HCT116 (cell line): Measurements from ENCODE around the gene CCDC73.

Experiments used
- POLR2A ChIP-seq: IDR thresholded peaks from 2 replicates; pipeline ENCODE4 v1.7.0; 2011; ENCODE audit warnings: borderline replicate concordance; ENCODE audit not compliant: insufficient read depth, insufficient read length; ENCODE audit errors: extremely low read depth
- SRF ChIP-seq: IDR thresholded peaks from 2 replicates; pipeline ENCODE4 v1.6.1; 2012; ENCODE audit warnings: low read depth
- TF ChIP-seq, protein P1 (sequence below), 3 experiments: fragments of 200-600 bp in 1 of 3; sonication (generic) in 1 of 3; IDR thresholded peaks in 2 of 3; conservative IDR thresholded peaks in 1 of 3; 2 replicates each; pipeline ENCODE4 v1.5.1; 2012 to 2017; ENCODE audit warnings: low read depth in 2 of 3, low read length in 2 of 3, antibody characterized with exemption in 1 of 3, borderline replicate concordance in 1 of 3, control low read depth in 1 of 3, mild to moderate bottlenecking in 1 of 3, mixed read lengths in 1 of 3, mixed run types in 1 of 3, moderate library complexity in 1 of 3; ENCODE audit not compliant: insufficient read depth in 1 of 3
- TF ChIP-seq, protein P2 (sequence below): IDR thresholded peaks from 2 replicates; pipeline ENCODE4 v1.6.1; 2012; ENCODE audit warnings: low read depth

- TF ChIP-seq, protein P1, sequence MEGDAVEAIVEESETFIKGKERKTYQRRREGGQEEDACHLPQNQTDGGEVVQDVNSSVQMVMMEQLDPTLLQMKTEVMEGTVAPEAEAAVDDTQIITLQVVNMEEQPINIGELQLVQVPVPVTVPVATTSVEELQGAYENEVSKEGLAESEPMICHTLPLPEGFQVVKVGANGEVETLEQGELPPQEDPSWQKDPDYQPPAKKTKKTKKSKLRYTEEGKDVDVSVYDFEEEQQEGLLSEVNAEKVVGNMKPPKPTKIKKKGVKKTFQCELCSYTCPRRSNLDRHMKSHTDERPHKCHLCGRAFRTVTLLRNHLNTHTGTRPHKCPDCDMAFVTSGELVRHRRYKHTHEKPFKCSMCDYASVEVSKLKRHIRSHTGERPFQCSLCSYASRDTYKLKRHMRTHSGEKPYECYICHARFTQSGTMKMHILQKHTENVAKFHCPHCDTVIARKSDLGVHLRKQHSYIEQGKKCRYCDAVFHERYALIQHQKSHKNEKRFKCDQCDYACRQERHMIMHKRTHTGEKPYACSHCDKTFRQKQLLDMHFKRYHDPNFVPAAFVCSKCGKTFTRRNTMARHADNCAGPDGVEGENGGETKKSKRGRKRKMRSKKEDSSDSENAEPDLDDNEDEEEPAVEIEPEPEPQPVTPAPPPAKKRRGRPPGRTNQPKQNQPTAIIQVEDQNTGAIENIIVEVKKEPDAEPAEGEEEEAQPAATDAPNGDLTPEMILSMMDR (IDR thresholded peaks at IDR 0.05 in 2 of 3, conservative IDR thresholded peaks at IDR 0.05 in 1 of 3; ENCODE audit: borderline replicate concordance in 1 of 3, insufficient read depth in 1 of 3, low read depth in 2 of 3, low read length in 2 of 3), result no peak
- TF ChIP-seq, protein P2, sequence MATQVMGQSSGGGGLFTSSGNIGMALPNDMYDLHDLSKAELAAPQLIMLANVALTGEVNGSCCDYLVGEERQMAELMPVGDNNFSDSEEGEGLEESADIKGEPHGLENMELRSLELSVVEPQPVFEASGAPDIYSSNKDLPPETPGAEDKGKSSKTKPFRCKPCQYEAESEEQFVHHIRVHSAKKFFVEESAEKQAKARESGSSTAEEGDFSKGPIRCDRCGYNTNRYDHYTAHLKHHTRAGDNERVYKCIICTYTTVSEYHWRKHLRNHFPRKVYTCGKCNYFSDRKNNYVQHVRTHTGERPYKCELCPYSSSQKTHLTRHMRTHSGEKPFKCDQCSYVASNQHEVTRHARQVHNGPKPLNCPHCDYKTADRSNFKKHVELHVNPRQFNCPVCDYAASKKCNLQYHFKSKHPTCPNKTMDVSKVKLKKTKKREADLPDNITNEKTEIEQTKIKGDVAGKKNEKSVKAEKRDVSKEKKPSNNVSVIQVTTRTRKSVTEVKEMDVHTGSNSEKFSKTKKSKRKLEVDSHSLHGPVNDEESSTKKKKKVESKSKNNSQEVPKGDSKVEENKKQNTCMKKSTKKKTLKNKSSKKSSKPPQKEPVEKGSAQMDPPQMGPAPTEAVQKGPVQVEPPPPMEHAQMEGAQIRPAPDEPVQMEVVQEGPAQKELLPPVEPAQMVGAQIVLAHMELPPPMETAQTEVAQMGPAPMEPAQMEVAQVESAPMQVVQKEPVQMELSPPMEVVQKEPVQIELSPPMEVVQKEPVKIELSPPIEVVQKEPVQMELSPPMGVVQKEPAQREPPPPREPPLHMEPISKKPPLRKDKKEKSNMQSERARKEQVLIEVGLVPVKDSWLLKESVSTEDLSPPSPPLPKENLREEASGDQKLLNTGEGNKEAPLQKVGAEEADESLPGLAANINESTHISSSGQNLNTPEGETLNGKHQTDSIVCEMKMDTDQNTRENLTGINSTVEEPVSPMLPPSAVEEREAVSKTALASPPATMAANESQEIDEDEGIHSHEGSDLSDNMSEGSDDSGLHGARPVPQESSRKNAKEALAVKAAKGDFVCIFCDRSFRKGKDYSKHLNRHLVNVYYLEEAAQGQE, result no peak
- TF ChIP-seq POLR2A (no peak), SRF (no peak)
These were observed 196.5 kb downstream of the CCDC73 start for GRCh38 chr11:32597921-32598320.
